SJCRH30 (cell line): ENCODE data around the gene CTDNEP1. TPM values are rescaled to one million over a fixed set of nuclear protein-coding genes. Genes with fewer than 3 reads are reported as not detected.

Experiments
- total RNA-seq: library from RNA; depleted of rRNA; stranded (reverse); fragments of >200 nt; shearing (Covaris generic); gene quantifications from 2 replicates; pipeline ENCODE4 v1.2.3, GENCODE V29; 2014; rRNA removed

Gene CTDNEP1
- total RNA-seq, 1 experiment from 2014 or later, result 36.9 TPM

Other genes starting within 250 kb of the CTDNEP1 start
- 97.2 and 103 TPM in 2 replicates for gene RNASEK, start 239.1 kb downstream of the CTDNEP1 start, total RNA-seq
- 0.02 TPM in 1 of 2 replicates, not detected in the other for gene BCL6B, start 228.7 kb downstream of the CTDNEP1 start, total RNA-seq
- gene SLC16A13, start 215.7 kb downstream of the CTDNEP1 start, total RNA-seq, result 0.23 and 0.47 TPM in 2 replicates
- not detected in 2 replicates for gene SLC16A11, start 207.6 kb downstream of the CTDNEP1 start, total RNA-seq
- gene CLEC10A, start 171.5 kb downstream of the CTDNEP1 start, total RNA-seq, result not detected in 2 replicates
- gene ASGR2, start 136.9 kb downstream of the CTDNEP1 start, total RNA-seq, result not detected in 2 replicates
- 0.79 and 0.84 TPM in 2 replicates for gene ASGR1, start 72.4 kb downstream of the CTDNEP1 start, total RNA-seq
- gene DLG4, start 31.9 kb downstream of the CTDNEP1 start, total RNA-seq, result 1.9 and 3.9 TPM in 2 replicates
- 44.6 and 64.2 TPM in 2 replicates for gene ACADVL, start 31.8 kb downstream of the CTDNEP1 start, total RNA-seq
- gene DVL2, start 17.2 kb downstream of the CTDNEP1 start, total RNA-seq, result 33.4 and 39.0 TPM in 2 replicates
- 28.7 and 30.9 TPM in 2 replicates for gene PHF23, start 12.3 kb downstream of the CTDNEP1 start, total RNA-seq
- gene GABARAP, start 9.3 kb downstream of the CTDNEP1 start, total RNA-seq, result 139 and 141 TPM in 2 replicates
- gene ELP5, start 481 bp upstream of the CTDNEP1 start, total RNA-seq, result 39.6 and 43.8 TPM in 2 replicates
- 0.25 and 0.34 TPM in 2 replicates for gene CLDN7, start 10.7 kb upstream of the CTDNEP1 start, total RNA-seq
- 1.3 and 1.5 TPM in 2 replicates for gene SLC2A4, start 30.0 kb upstream of the CTDNEP1 start, total RNA-seq
- not detected in 2 replicates for gene YBX2, start 42.9 kb upstream of the CTDNEP1 start, total RNA-seq
- 339 and 372 TPM in 2 replicates for gene EIF5A, start 55.9 kb upstream of the CTDNEP1 start, total RNA-seq
- gene GPS2, start 63.6 kb upstream of the CTDNEP1 start, total RNA-seq, result 32.2 and 39.7 TPM in 2 replicates
- gene NEURL4, start 77.6 kb upstream of the CTDNEP1 start, total RNA-seq, result 18.7 and 19.7 TPM in 2 replicates
- 0.20 and 0.67 TPM in 2 replicates for gene ACAP1, start 84.8 kb upstream of the CTDNEP1 start, total RNA-seq
- gene KCTD11, start 100.4 kb upstream of the CTDNEP1 start, total RNA-seq, result 1.7 and 2.6 TPM in 2 replicates
- gene TMEM95, start 103.4 kb upstream of the CTDNEP1 start, total RNA-seq, result not detected in 2 replicates
- not detected in 2 replicates for gene TNK1, start 129.4 kb upstream of the CTDNEP1 start, total RNA-seq
- 5.9 and 6.7 TPM in 2 replicates for gene PLSCR3, start 142.8 kb upstream of the CTDNEP1 start, total RNA-seq
- gene TMEM256, start 152.4 kb upstream of the CTDNEP1 start, total RNA-seq, result 62.4 and 71.8 TPM in 2 replicates
- 5.0 and 6.8 TPM in 2 replicates for gene NLGN2, start 156.1 kb upstream of the CTDNEP1 start, total RNA-seq
- gene SPEM1, start 168.6 kb upstream of the CTDNEP1 start, total RNA-seq, result not detected in 2 replicates
- not detected in 2 replicates for gene SPEM2, start 173.9 kb upstream of the CTDNEP1 start, total RNA-seq
- gene SPEM3, start 177.1 kb upstream of the CTDNEP1 start, total RNA-seq, result not detected in 2 replicates
- gene TMEM102, start 183.7 kb upstream of the CTDNEP1 start, total RNA-seq, result 0.10 and 0.53 TPM in 2 replicates
- 4.0 and 5.0 TPM in 2 replicates for gene FGF11, start 187.8 kb upstream of the CTDNEP1 start, total RNA-seq
- 33.3 and 36.9 TPM in 2 replicates for gene CHRNB1, start 193.3 kb upstream of the CTDNEP1 start, total RNA-seq
- 4.7 and 5.3 TPM in 2 replicates for gene ZBTB4, start 227.9 kb upstream of the CTDNEP1 start, total RNA-seq
- not detected in 2 replicates for gene SLC35G6, start 229.7 kb upstream of the CTDNEP1 start, total RNA-seq
- 27.7 and 32.0 TPM in 2 replicates for gene POLR2A, start 232.6 kb upstream of the CTDNEP1 start, total RNA-seq